H1 (cell line): ENCODE data around the gene NFKBIL1. TPM values are rescaled to one million over a fixed set of nuclear protein-coding genes. Genes with fewer than 3 reads are reported as not detected.

Experiments used
- BACH1 ChIP-seq: IDR thresholded peaks from 2 replicates; pipeline ENCODE4 v1.6.1; 2012; ENCODE audit warnings: low read length, improper control_type of control experiment
- EZH2 ChIP-seq: fragments of 200-600 bp; sonication (generic); IDR thresholded peaks from 2 replicates; pipeline ENCODE4 v1.7.1; 2012; ENCODE audit warnings: low read depth, mild to moderate bottlenecking, moderate library complexity, low read length, inconsistent platforms; ENCODE audit not compliant: severe bottlenecking
- NANOG ChIP-seq: IDR thresholded peaks from 2 replicates; pipeline ENCODE4 v1.6.1; 2011; ENCODE audit warnings: low read length, low read depth, mild to moderate bottlenecking, inconsistent platforms; ENCODE audit not compliant: insufficient read depth, poor library complexity, severe bottlenecking
- polyA plus RNA-seq, 7 experiments: library from polyadenylated mRNA; depleted of rRNA in 3 of 7; stranded (reverse) in 5 of 7; unstranded in 2 of 7; fragments of >200 nt in 5 of 7; fragments of 200-250 nt in 2 of 7; gene quantifications; 1 replicate in 5 of 7; 2 replicates in 1 of 7; 4 replicates in 1 of 7; pipeline versions ENCODE4 v1.2.1 to v1.2.3, GENCODE V29; 2011 to 2013; ENCODE audit warnings: missing spikeins in 2 of 7, mixed read lengths in 2 of 7
- total RNA-seq: library from RNA; stranded (reverse); fragmentation: NEBNext Ultra II Directional; extraction: Animal tissue kit (Norgen Biotek cat#: 25700); gene quantifications from 2 replicates; pipeline ENCODE4 v1.2.1, GENCODE V29; 2021
- TF ChIP-seq, protein P1 (sequence below): fragments of 300-600 bp; sonication (generic); IDR thresholded peaks from 2 replicates; pipeline ENCODE4 v1.7.1; 2012; ENCODE audit warnings: low read length, moderate library complexity, mild to moderate bottlenecking, inconsistent platforms; ENCODE audit not compliant: insufficient replicate concordance

NFKBIL1 gene
- total and polyA plus RNA-seq, 2 of the 8 experiments (the other 6 are each of a cell fraction or from before 2014, with no cell fraction given) = 7.5 to 11.2 TPM

DNA sequence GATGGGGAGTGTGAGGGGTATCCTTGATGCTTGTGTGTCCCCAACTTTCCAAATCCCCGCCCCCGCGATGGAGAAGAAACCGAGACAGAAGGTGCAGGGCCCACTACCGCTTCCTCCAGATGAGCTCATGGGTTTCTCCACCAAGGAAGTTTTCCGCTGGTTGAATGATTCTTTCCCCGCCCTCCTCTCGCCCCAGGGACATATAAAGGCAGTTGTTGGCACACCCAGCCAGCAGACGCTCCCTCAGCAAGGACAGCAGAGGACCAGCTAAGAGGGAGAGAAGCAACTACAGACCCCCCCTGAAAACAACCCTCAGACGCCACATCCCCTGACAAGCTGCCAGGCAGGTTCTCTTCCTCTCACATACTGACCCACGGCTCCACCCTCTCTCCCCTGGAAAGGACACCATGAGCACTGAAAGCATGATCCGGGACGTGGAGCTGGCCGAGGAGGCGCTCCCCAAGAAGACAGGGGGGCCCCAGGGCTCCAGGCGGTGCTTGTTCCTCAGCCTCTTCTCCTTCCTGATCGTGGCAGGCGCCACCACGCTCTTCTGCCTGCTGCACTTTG, 28.0 kb downstream of the NFKBIL1 start, which contains the start of gene TNF (continued):
- TF ChIP-seq, protein P1, sequence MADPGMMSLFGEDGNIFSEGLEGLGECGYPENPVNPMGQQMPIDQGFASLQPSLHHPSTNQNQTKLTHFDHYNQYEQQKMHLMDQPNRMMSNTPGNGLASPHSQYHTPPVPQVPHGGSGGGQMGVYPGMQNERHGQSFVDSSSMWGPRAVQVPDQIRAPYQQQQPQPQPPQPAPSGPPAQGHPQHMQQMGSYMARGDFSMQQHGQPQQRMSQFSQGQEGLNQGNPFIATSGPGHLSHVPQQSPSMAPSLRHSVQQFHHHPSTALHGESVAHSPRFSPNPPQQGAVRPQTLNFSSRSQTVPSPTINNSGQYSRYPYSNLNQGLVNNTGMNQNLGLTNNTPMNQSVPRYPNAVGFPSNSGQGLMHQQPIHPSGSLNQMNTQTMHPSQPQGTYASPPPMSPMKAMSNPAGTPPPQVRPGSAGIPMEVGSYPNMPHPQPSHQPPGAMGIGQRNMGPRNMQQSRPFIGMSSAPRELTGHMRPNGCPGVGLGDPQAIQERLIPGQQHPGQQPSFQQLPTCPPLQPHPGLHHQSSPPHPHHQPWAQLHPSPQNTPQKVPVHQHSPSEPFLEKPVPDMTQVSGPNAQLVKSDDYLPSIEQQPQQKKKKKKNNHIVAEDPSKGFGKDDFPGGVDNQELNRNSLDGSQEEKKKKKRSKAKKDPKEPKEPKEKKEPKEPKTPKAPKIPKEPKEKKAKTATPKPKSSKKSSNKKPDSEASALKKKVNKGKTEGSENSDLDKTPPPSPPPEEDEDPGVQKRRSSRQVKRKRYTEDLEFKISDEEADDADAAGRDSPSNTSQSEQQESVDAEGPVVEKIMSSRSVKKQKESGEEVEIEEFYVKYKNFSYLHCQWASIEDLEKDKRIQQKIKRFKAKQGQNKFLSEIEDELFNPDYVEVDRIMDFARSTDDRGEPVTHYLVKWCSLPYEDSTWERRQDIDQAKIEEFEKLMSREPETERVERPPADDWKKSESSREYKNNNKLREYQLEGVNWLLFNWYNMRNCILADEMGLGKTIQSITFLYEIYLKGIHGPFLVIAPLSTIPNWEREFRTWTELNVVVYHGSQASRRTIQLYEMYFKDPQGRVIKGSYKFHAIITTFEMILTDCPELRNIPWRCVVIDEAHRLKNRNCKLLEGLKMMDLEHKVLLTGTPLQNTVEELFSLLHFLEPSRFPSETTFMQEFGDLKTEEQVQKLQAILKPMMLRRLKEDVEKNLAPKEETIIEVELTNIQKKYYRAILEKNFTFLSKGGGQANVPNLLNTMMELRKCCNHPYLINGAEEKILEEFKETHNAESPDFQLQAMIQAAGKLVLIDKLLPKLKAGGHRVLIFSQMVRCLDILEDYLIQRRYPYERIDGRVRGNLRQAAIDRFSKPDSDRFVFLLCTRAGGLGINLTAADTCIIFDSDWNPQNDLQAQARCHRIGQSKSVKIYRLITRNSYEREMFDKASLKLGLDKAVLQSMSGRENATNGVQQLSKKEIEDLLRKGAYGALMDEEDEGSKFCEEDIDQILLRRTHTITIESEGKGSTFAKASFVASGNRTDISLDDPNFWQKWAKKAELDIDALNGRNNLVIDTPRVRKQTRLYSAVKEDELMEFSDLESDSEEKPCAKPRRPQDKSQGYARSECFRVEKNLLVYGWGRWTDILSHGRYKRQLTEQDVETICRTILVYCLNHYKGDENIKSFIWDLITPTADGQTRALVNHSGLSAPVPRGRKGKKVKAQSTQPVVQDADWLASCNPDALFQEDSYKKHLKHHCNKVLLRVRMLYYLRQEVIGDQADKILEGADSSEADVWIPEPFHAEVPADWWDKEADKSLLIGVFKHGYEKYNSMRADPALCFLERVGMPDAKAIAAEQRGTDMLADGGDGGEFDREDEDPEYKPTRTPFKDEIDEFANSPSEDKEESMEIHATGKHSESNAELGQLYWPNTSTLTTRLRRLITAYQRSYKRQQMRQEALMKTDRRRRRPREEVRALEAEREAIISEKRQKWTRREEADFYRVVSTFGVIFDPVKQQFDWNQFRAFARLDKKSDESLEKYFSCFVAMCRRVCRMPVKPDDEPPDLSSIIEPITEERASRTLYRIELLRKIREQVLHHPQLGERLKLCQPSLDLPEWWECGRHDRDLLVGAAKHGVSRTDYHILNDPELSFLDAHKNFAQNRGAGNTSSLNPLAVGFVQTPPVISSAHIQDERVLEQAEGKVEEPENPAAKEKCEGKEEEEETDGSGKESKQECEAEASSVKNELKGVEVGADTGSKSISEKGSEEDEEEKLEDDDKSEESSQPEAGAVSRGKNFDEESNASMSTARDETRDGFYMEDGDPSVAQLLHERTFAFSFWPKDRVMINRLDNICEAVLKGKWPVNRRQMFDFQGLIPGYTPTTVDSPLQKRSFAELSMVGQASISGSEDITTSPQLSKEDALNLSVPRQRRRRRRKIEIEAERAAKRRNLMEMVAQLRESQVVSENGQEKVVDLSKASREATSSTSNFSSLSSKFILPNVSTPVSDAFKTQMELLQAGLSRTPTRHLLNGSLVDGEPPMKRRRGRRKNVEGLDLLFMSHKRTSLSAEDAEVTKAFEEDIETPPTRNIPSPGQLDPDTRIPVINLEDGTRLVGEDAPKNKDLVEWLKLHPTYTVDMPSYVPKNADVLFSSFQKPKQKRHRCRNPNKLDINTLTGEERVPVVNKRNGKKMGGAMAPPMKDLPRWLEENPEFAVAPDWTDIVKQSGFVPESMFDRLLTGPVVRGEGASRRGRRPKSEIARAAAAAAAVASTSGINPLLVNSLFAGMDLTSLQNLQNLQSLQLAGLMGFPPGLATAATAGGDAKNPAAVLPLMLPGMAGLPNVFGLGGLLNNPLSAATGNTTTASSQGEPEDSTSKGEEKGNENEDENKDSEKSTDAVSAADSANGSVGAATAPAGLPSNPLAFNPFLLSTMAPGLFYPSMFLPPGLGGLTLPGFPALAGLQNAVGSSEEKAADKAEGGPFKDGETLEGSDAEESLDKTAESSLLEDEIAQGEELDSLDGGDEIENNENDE = no peak
- TF ChIP-seq NANOG = no peak
- no peak for TF ChIP-seq BACH1
- no peak for TF ChIP-seq EZH2
